HG03039 (cell line): Measurements from ENCODE around the gene ERGIC2.
"Not testable (repeated sequence)": the region's sequence is repeated elsewhere in the genome, so short reads cannot be mapped to it uniquely, and the experiment has no call there.

Source experiments
- ATAC-seq: cut with Tn5 transposase; IDR thresholded peaks from one replicate; pipeline ENCODE4 v1.9.1; 2021; ENCODE audit warnings: mild to moderate bottlenecking, moderate library complexity; ENCODE audit not compliant: unreplicated experiment

Gene ERGIC2

GRCh38 chr12:29304388-29304787, 76.6 kb downstream of the ERGIC2 start:
- no peak for ATAC-seq

- no peak for ATAC-seq
Measured at GRCh38 chr12:29301114-29301513, 79.9 kb downstream of the ERGIC2 start.

GRCh38 chr12:29299633-29300032, 81.3 kb downstream of the ERGIC2 start:
- no peak for ATAC-seq

- ATAC-seq = no peak
Measured at GRCh38 chr12:29291226-29291625, 89.7 kb downstream of the ERGIC2 start.

DNA sequence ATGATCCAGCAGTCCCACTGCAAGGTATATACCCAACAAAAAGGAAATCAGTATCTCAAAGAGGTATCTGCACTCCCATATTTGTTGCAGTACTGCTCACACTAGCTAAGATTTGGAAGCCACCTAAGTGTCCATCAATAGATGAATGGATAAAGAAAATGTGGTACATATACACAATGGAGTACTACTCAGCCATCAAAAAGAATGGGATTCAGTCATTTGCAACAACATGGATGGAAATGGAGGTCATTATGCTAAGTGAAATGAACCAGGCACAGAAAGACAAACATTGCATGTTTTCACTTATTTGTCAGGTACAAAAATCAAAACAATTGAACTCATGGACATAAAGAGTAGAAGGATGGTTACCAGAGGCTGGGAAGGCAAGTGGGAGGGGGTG, 90.5 kb downstream of the ERGIC2 start:
- not testable (repeated sequence) for ATAC-seq

- ATAC-seq = no peak
Measured at GRCh38 chr12:29288031-29288430, 92.9 kb downstream of the ERGIC2 start.

DNA sequence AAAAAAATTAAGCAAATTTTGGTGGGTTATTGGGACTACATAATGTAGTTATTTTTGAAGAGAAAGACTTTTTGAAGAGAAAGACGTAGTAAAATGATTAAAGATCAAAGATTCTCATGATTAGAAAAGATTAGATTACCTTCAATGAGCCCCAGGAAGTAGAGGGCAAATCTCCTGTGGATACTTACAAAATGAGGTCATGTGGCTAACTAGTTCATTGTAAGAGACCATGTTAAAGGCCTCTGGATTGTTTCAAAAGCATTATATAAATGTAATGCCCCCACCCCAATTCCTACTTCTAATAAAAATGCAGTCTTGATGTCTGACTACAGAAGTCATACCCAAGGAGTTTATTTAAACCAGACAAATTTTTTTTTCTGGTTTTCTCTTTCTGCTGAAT, 93.3 kb downstream of the ERGIC2 start:
- no peak for ATAC-seq
